Measurements from ENCODE around the gene SENP6.
"Not testable (repeated sequence)": the region's sequence is repeated elsewhere in the genome, so short reads cannot be mapped to it uniquely, and the experiment has no call there.

SENP6 gene

GRCh38 chr6:75590370-75590769, 11.3 kb upstream of the SENP6 start:
- Mint-ChIP-seq H3K27ac (no peak overlapping the region), H3K9me3 (no peaks in the 10 kb centered on the region), H3K36me3 (ENCODE audit: low read depth) (no peaks in the 10 kb centered on the region), H3K4me3 (no peak overlapping the region), H3K4me1 (ENCODE audit: low read depth) (no peaks in the 10 kb centered on the region), H3K27me3 (ENCODE audit: low read depth) (no peaks in the 10 kb centered on the region)

DNA sequence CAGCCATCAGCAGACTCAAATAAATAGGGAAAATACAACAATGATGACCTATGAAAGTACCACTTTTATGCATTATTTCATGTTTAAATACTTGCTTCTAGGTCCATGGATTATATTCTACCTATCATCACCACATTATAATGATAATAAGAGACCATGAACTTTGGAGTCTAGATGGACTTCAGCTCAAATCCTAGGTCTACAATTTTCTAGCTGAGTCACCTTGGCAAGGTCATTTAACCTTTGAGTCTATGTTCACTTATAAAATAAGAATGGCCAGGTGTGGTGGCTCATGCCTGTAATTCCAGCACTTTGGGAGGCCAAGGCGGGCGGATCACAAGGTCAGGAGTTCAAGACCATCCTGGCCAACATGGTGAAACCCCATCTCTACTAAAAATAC, 5.3 kb upstream of the SENP6 start:
- H3K27me3 Mint-ChIP-seq (ENCODE audit: low read depth); H3K36me3 Mint-ChIP-seq (ENCODE audit: low read depth); H3K9me3 Mint-ChIP-seq; H3K27ac Mint-ChIP-seq; H3K4me3 Mint-ChIP-seq: not testable (repeated sequence)
- peaks cover 19% of the 10 kb centered on the region for H3K4me1 Mint-ChIP-seq (ENCODE audit: low read depth)

DNA sequence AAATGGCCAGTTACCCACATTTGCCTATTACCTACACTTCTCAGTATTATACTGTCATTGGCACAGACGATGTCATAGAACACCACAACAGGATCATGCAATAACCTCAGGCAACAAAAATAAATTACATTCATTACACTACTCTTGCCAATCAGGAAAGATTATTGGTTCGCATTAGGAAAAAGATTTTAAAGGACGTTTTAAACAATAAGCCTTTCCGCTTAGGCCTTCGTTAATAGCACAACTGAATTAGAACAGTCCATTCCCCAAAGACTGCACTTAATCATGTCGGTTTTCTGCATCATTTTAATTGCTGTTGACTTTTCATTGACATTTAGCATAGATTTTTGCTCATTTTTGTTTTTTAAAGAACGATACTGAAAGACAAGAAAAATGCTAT, 912 bp upstream of the SENP6 start:
- peak overlapping the region; percentile 75 for H3K4me3 Mint-ChIP-seq
- H3K9me3 Mint-ChIP-seq, result no peaks in the 10 kb centered on the region
- H3K27ac Mint-ChIP-seq, result peak overlapping the region; percentile 91
- peaks cover 36% of the 10 kb centered on the region for H3K4me1 Mint-ChIP-seq (ENCODE audit: low read depth)
- H3K27me3 Mint-ChIP-seq (ENCODE audit: low read depth), result no peaks in the 10 kb centered on the region
- peaks cover 14% of the 10 kb centered on the region for H3K36me3 Mint-ChIP-seq (ENCODE audit: low read depth)

- Mint-ChIP-seq H3K4me1 (ENCODE audit: low read depth) (peaks cover 42% of the 10 kb centered on the region), H3K36me3 (ENCODE audit: low read depth) (peaks cover 18% of the 10 kb centered on the region), H3K27ac (peak overlapping the region; percentile 96), H3K27me3 (ENCODE audit: low read depth) (no peaks in the 10 kb centered on the region), H3K4me3 (peak overlapping the region; percentile 97), H3K9me3 (no peaks in the 10 kb centered on the region)
Measured at GRCh38 chr6:75602246-75603105, 796 bp downstream of the SENP6 start.

DNA sequence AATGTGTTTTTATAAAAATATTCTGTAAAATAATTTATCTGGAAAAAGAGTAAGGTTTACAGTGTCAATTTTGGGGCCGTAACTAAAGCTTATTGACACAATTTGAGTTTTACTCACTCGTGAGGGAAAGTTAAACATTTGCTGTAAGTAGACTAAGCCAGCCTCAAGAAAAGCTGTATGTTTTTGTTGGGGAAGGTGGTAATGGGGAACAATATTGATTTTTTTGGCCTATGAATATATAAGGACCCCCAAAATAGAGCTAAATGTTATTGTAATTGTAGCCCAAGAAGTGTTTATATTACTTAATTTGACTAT, 1.4 kb downstream of the SENP6 start:
- peak overlapping the region; percentile 96 for H3K27ac Mint-ChIP-seq
- peak overlapping the region; percentile 97 for H3K4me3 Mint-ChIP-seq
- no peaks in the 10 kb centered on the region for H3K9me3 Mint-ChIP-seq
- H3K27me3 Mint-ChIP-seq (ENCODE audit: low read depth), result no peaks in the 10 kb centered on the region
- peaks cover 19% of the 10 kb centered on the region for H3K36me3 Mint-ChIP-seq (ENCODE audit: low read depth)
- peaks cover 41% of the 10 kb centered on the region for H3K4me1 Mint-ChIP-seq (ENCODE audit: low read depth)

GRCh38 chr6:75604294-75604693, 2.6 kb downstream of the SENP6 start:
- no peak overlapping the region for H3K27ac Mint-ChIP-seq

GRCh38 chr6:75605635-75606034, 4.0 kb downstream of the SENP6 start:
- Mint-ChIP-seq H3K36me3 (ENCODE audit: low read depth) (peaks cover 21% of the 10 kb centered on the region), H3K27ac (no peak overlapping the region), H3K9me3 (no peaks in the 10 kb centered on the region), H3K27me3 (ENCODE audit: low read depth) (no peaks in the 10 kb centered on the region), H3K4me1 (ENCODE audit: low read depth) (peaks cover 48% of the 10 kb centered on the region), H3K4me3 (no peak overlapping the region)

More at GRCh38 chr6:75604294-75604693, 2.6 kb downstream of the SENP6 start:
- no peaks in the 10 kb centered on the region for H3K9me3 Mint-ChIP-seq
- H3K27me3 Mint-ChIP-seq (ENCODE audit: low read depth), result no peaks in the 10 kb centered on the region
- H3K4me1 Mint-ChIP-seq (ENCODE audit: low read depth), result peaks cover 41% of the 10 kb centered on the region
- H3K36me3 Mint-ChIP-seq (ENCODE audit: low read depth), result peaks cover 21% of the 10 kb centered on the region
- peak overlapping the region; percentile 97 for H3K4me3 Mint-ChIP-seq

GRCh38 chr6:75608304-75608703, 6.6 kb downstream of the SENP6 start:
- Mint-ChIP-seq H3K9me3 (no peaks in the 10 kb centered on the region), H3K4me1 (ENCODE audit: low read depth) (peaks cover 63% of the 10 kb centered on the region), H3K27me3 (ENCODE audit: low read depth) (no peaks in the 10 kb centered on the region), H3K36me3 (ENCODE audit: low read depth) (peaks cover 13% of the 10 kb centered on the region), H3K4me3 (no peak overlapping the region), H3K27ac (no peak overlapping the region)

GRCh38 chr6:75608956-75609533, 7.4 kb downstream of the SENP6 start:
- Mint-ChIP-seq H3K36me3 (ENCODE audit: low read depth) (peaks cover 11% of the 10 kb centered on the region), H3K9me3 (no peaks in the 10 kb centered on the region)

DNA sequence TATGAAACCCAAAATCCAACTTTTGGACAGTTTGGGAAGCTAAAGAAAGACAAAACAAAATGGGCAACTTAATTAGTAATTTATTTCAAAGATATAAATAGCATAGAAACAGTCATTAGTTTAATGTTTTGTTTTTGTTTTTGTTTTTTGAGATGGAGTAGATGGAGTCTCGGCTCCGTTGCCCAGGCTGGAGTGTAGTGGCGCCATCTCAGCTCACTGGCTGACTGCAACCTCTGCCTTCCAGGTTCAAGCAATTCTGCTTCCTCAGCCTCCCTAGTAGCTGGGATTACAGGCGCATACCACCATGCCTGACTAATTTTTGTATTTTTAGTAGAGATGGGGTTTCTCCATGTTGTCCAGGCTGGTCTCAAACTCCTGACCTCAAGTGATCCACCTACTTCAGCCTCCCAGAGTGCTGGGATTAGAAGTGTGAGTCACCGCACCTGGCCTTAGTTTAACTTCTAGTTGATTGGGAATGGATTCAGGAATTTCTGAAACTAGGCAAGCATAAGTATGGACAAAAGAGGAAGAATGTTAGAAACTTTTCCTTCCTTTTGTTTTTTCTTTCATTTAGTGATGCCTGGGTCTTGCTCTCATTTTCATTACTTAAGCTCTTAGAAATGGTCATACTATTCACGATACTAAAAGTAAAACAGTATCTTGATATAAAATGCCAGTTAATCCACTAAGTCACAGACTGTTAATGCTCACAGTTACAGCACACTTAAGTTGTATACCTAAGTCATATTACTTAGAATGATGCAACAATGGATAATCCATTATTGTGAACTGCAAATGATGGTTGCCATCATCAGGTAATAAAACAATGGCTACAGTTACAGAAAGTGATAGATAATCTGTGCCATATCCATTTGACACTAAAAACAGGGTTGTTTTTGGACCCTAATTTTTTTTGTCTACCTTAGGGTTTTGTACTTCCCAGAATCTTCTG, 8.2 kb downstream of the SENP6 start:
- H3K27me3 Mint-ChIP-seq (ENCODE audit: low read depth), result no peaks in the 10 kb centered on the region
- H3K4me3 Mint-ChIP-seq, result no peak overlapping the region
- H3K27ac Mint-ChIP-seq, result no peak overlapping the region
- peaks cover 66% of the 10 kb centered on the region for H3K4me1 Mint-ChIP-seq (ENCODE audit: low read depth)
- peaks cover 9% of the 10 kb centered on the region for H3K36me3 Mint-ChIP-seq (ENCODE audit: low read depth)
- H3K9me3 Mint-ChIP-seq, result no peaks in the 10 kb centered on the region

More at GRCh38 chr6:75608956-75609533, 7.4 kb downstream of the SENP6 start:
- Mint-ChIP-seq H3K27me3 (ENCODE audit: low read depth) (no peaks in the 10 kb centered on the region), H3K4me1 (ENCODE audit: low read depth) (peaks cover 63% of the 10 kb centered on the region), H3K4me3 (no peak overlapping the region), H3K27ac (no peak overlapping the region)

GRCh38 chr6:75611011-75611701, 9.5 kb downstream of the SENP6 start:
- peaks cover 59% of the 10 kb centered on the region for H3K4me1 Mint-ChIP-seq (ENCODE audit: low read depth)
- no peaks in the 10 kb centered on the region for H3K27me3 Mint-ChIP-seq (ENCODE audit: low read depth)
- no peak overlapping the region for H3K27ac Mint-ChIP-seq
- H3K36me3 Mint-ChIP-seq (ENCODE audit: low read depth), result peaks cover 13% of the 10 kb centered on the region
- H3K9me3 Mint-ChIP-seq, result no peaks in the 10 kb centered on the region
- H3K4me3 Mint-ChIP-seq, result no peak overlapping the region

DNA sequence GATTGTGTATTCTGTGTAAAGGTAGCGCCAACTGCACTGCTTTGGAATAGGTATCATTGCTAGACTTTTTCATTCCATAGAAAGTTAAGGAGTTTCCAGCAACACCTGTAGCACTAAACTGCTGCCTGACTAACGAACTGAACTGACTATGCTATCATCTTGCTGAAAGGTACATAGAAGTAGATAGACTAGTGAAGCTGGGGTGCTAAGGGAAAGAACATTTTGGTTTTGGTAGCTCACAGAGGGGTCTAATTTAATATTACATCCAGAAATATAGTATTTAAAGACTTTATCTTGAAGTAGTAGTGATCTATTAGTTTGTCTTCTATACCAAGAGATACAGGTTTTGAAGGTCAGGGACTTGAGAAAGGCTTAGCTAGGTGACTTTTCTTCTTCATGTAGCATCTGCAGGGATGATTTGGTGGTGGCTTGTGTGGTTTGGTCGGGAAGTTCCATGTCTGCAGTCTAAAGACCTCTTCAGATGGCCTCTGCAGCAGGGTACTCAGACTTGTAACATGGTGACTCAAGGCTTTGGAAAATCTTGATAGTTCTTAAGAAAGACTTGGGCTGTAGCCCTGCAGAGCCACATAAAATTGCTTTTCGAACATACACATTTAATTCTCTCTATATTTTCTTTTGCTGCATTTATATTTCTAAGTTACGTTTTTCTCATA, 10.2 kb downstream of the SENP6 start:
- Mint-ChIP-seq H3K4me3 (peak overlapping the region; percentile 42), H3K9me3 (no peaks in the 10 kb centered on the region), H3K27ac (peak overlapping the region; percentile 64), H3K4me1 (ENCODE audit: low read depth) (peaks cover 57% of the 10 kb centered on the region), H3K36me3 (ENCODE audit: low read depth) (peaks cover 12% of the 10 kb centered on the region), H3K27me3 (ENCODE audit: low read depth) (no peaks in the 10 kb centered on the region)

- no peaks in the 10 kb centered on the region for H3K27me3 Mint-ChIP-seq (ENCODE audit: low read depth)
- peak overlapping the region; percentile 29 for H3K27ac Mint-ChIP-seq
- no peaks in the 10 kb centered on the region for H3K9me3 Mint-ChIP-seq
- H3K4me1 Mint-ChIP-seq (ENCODE audit: low read depth), result peaks cover 54% of the 10 kb centered on the region
- peak overlapping the region; percentile 42 for H3K4me3 Mint-ChIP-seq
- peaks cover 10% of the 10 kb centered on the region for H3K36me3 Mint-ChIP-seq (ENCODE audit: low read depth)
Measured at GRCh38 chr6:75612434-75612833, 10.8 kb downstream of the SENP6 start.

Measured in T-helper 1 cell treated with Interleukin-12 subunit alpha and Interleukin-12 subunit beta and Interleukin-4 antibody, amounts not matched to agents 30 μg/mL and 1 μg/mL, for 36 hours (primary cell).